Activated naive CD8-positive, alpha-beta T cell treated with anti-CD3 and anti-CD28 coated beads, Interleukin-2, amount 50 U/mL, for 16 hours (primary cell): ENCODE data around the gene SH3TC2.

Experiments used
- DNase-seq: peaks from one replicate; pipeline ENCODE4 v3.0.0-alpha.2; 2020; ENCODE audit warnings: low read depth, low spot score

The SH3TC2 gene

GRCh38 chr5:149001162-149001561, 61.7 kb downstream of the SH3TC2 start:
- DNase-seq = no peak

GRCh38 chr5:148999741-149000140, 63.1 kb downstream of the SH3TC2 start:
- DNase-seq = no peak

GRCh38 chr5:148998174-148998797, 64.6 kb downstream of the SH3TC2 start:
- DNase-seq = no peak

- no peak for DNase-seq
Measured at GRCh38 chr5:148996270-148996669, 66.6 kb downstream of the SH3TC2 start.

- DNase-seq = no peak
Measured at GRCh38 chr5:148995791-148996190, 67.1 kb downstream of the SH3TC2 start.

GRCh38 chr5:148993283-148993936, 69.5 kb downstream of the SH3TC2 start:
- no peak for DNase-seq

- no peak for DNase-seq
Measured at GRCh38 chr5:148992265-148992664, 70.6 kb downstream of the SH3TC2 start.

GRCh38 chr5:148991566-148991965, 71.3 kb downstream of the SH3TC2 start:
- no peak for DNase-seq

- no peak for DNase-seq
Measured at GRCh38 chr5:148990817-148991216, 72.0 kb downstream of the SH3TC2 start.

- DNase-seq = no peak
Measured at GRCh38 chr5:148989567-148989966, 73.3 kb downstream of the SH3TC2 start.

- no peak for DNase-seq
Measured at GRCh38 chr5:148988328-148988727, 74.5 kb downstream of the SH3TC2 start.

GRCh38 chr5:148986636-148987035, 76.2 kb downstream of the SH3TC2 start:
- no peak for DNase-seq

GRCh38 chr5:148984345-148984744, 78.5 kb downstream of the SH3TC2 start:
- no peak for DNase-seq

GRCh38 chr5:148981353-148981752, 81.5 kb downstream of the SH3TC2 start:
- DNase-seq = no peak

- no peak for DNase-seq
Measured at GRCh38 chr5:148980731-148981130, 82.1 kb downstream of the SH3TC2 start.

- DNase-seq = no peak
Measured at GRCh38 chr5:148979083-148979723, 83.7 kb downstream of the SH3TC2 start.

GRCh38 chr5:148978370-148979082, 84.3 kb downstream of the SH3TC2 start:
- DNase-seq = no peak

GRCh38 chr5:148976569-148977381, 86.1 kb downstream of the SH3TC2 start:
- no peak for DNase-seq

- no peak for DNase-seq
Measured at GRCh38 chr5:148974642-148975327, 88.1 kb downstream of the SH3TC2 start.

- no peak for DNase-seq
Measured at GRCh38 chr5:148973455-148973854, 89.4 kb downstream of the SH3TC2 start.

GRCh38 chr5:148972974-148973374, 89.9 kb downstream of the SH3TC2 start:
- no peak for DNase-seq
